ENCODE measurements around the gene ASB4.

GRCh38 chr7:95467912-95468607 is 17.7 kb upstream of the ASB4 start:
- TF ChIP-seq CTCF (IDR thresholded peaks at IDR 0.05) (no peak), POLR2A (IDR thresholded peaks at IDR 0.05) (no peak)
